Mesodermal cell (in vitro differentiated cells): Measurements from ENCODE around the gene PLEKHH2.

Source experiments
- H3K27ac ChIP-seq: 2 replicates; pipeline ENCODE4 v1.7.0; 2013; ENCODE audit warnings: mild to moderate bottlenecking, low read depth, low read length, moderate library complexity; ENCODE audit not compliant: severe bottlenecking
- H3K36me3 ChIP-seq: 2 replicates; pipeline ENCODE4 v1.7.1; 2013; ENCODE audit warnings: mild to moderate bottlenecking, low read length, moderate library complexity; ENCODE audit not compliant: control insufficient read depth, insufficient read depth
- H3K4me1 ChIP-seq: one replicate; pipeline ENCODE4 v1.7.1; 2013; ENCODE audit warnings: mild to moderate bottlenecking, low read length; ENCODE audit not compliant: insufficient read depth, control insufficient read depth, poor library complexity, severe bottlenecking
- H3K4me3 ChIP-seq: 2 replicates; pipeline ENCODE4 v1.7.0; 2013; ENCODE audit warnings: low read length, control low read depth, mild to moderate bottlenecking; ENCODE audit not compliant: insufficient read depth, poor library complexity, severe bottlenecking; ENCODE audit errors: extremely low read depth
- H3K9me3 ChIP-seq: 2 replicates; pipeline ENCODE4 v1.7.1; 2013; ENCODE audit warnings: mild to moderate bottlenecking, low read length, moderate library complexity; ENCODE audit not compliant: control insufficient read depth
- WGBS, 2 experiments: methylation state at CpG; one replicate each; pipeline ENCODE4 v1.1.5; 2013; ENCODE audit warnings: missing lambda C conversion rate in 2 of 2; ENCODE audit not compliant: insufficient coverage in 2 of 2; 5-methylcytosine and 5-hydroxymethylcytosine counted together

Gene PLEKHH2

DNA sequence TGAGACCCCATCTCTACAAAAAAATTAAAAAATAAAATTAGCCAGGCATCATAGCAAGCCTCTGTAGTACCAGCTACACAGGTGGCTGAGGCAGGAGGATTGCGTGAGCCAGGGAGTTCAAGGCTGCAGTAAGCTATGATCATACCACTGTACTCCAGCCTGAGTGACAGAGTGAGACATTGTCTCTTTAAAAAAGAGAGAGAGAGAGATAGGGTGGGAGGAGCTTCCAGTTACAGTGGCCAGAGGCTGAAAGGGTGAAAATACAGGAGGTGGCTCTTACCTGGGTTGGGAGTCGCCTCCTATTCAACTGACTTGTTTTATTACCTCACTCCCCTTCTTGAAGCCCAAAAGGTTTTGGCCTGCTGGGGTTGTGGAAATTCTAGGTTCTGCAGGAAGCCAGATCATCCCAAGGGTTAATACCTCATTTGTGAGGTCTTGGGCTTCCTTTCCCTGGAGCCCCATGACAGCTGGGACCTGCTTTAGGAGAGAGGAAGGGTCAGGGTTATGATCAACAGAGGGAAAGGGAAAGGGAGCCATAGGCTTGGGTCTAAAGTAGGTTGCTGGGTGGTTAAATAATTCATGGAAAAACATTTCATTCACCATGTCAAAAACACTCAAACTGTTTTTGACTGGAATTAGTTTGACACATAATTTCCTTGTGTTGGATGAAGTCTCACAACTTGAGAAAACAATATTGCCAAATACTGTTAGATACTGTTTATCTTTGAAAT, 154.1 kb downstream of the PLEKHH2 start:
- no peaks in the 10 kb centered on the region for H3K9me3 ChIP-seq
- no peaks in the 10 kb centered on the region for H3K36me3 ChIP-seq
- 100% methylated on average over 1 of the region's 2 CpGs; no CpG with 5 or more reads in 1 of the 2 experiments for whole genome bisulfite sequencing, 2 experiments
- H3K4me1 ChIP-seq, result no peaks in the 10 kb centered on the region
- no peak overlapping the region for H3K4me3 ChIP-seq
- H3K27ac ChIP-seq, result no peak overlapping the region

DNA sequence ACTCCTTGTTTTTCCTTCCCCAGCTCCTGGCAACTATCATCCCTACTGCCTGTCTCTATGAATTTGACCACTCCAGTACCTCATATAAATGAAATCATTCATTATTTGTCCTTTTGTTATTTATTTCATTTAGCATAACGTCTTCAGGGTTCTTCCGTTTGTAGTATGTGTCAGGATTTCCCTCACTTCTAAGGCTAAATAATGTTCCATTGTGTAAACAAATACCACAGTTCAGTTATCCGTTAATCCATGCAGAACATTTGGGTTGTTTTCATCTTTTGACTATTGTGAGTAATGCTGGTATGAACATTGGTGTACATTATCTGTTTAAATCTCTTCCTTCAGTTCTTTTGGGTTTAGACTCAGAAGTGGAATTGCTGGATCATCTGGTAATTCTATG, 155.6 kb downstream of the PLEKHH2 start:
- Histone ChIP-seq H3K4me1 (no peaks in the 10 kb centered on the region), H3K9me3 (no peaks in the 10 kb centered on the region), H3K36me3 (no peaks in the 10 kb centered on the region), H3K27ac (no peak overlapping the region), H3K4me3 (no peak overlapping the region)
- WGBS, 2 experiments, result no CpG with 5 or more reads among the region's 3 CpGs

DNA sequence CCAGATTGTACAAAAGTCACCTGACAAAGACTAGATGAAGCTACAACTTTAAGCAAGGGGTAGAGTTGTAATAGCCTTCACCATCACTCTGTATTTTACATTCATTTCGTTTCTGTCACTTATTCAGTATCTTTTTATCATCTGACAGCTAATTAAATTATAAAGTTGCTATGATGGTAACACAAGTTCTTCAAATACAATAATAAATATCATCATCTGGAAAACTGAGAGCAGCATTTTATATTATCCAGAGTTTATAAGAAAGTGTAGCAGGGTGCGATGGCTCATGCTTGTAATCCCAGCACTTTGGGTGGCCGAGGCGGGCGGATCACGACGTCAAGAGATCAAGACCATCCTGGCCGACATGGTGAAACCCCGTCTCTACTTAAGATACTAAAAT, 157.9 kb downstream of the PLEKHH2 start:
- Histone ChIP-seq H3K36me3 (no peaks in the 10 kb centered on the region), H3K9me3 (no peaks in the 10 kb centered on the region), H3K4me1 (no peaks in the 10 kb centered on the region), H3K4me3 (no peak overlapping the region), H3K27ac (no peak overlapping the region)
- 100% methylated on average over 2 to 3 of the region's 9 CpGs for WGBS, 2 experiments

DNA sequence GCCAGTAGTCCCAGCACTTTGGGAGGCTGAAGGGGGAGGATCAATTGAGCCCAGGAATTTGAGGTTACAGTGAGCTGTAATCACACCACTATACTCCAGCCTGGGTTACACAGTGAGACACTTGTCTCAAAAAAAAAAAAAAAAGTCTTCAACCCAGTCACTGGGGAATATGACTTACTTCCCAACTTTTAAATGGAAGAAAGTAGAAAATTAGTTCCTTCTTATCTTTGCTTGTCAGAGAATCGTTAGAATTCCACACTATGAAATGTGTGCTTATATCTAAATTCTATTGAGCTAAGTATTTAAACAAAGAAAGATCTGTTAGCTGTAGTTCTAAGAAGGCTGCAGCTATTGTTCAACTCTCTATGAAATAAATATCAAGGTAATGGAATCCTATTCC, 159.1 kb downstream of the PLEKHH2 start:
- H3K4me1 ChIP-seq, result no peaks in the 10 kb centered on the region
- no CpG with 5 or more reads among the region's 1 CpG for WGBS, 2 experiments

DNA sequence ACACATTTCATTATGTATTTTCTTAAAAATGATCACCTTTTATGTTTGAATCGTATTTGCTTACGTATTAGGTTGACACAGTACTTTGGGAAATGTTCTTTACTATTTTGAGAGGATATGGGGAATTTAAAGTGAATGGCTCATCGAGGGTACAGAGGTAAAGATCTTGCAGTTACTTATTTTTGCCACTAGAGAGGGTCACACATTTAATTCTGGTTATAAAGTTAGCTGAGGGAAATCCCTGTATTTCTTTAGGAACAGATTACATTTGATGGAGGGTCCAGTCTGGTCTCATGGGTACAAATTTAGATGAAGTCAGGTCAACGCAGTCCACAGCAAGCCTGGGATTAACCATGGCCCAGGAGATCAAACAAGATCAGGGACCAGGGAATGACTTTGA, 161.2 kb downstream of the PLEKHH2 start:
- Histone ChIP-seq H3K4me3 (no peak overlapping the region), H3K36me3 (no peaks in the 10 kb centered on the region), H3K4me1 (no peaks in the 10 kb centered on the region), H3K9me3 (no peaks in the 10 kb centered on the region), H3K27ac (no peak overlapping the region)
- WGBS, 2 experiments, result 51 to 77% methylated on average over 2 to 4 of the region's 4 CpGs

More for the DNA sequence above, 159.1 kb downstream of the PLEKHH2 start:
- H3K36me3 ChIP-seq, result no peaks in the 10 kb centered on the region
- no peaks in the 10 kb centered on the region for H3K9me3 ChIP-seq
- no peak overlapping the region for H3K4me3 ChIP-seq
- H3K27ac ChIP-seq, result no peak overlapping the region

DNA sequence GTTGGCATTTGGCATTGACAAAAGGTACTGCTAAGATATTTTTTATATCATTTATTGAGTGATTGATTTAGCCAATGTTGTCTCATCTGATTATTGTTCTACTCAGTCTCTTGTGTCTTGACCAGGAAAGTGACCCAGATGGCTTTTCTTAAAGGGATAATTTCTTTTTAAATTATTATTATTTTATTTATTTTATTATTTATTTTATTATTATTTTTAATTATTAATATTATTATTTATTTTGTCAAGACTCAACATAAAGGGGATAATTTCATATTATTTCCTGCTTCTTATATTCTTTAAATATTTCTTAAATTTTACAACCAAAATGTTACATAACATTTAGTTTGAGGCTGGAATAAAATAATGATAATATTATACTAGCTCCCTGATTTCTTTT, 163.8 kb downstream of the PLEKHH2 start:
- Histone ChIP-seq H3K4me3 (no peak overlapping the region), H3K9me3 (no peaks in the 10 kb centered on the region), H3K4me1 (no peaks in the 10 kb centered on the region), H3K27ac (no peak overlapping the region), H3K36me3 (no peaks in the 10 kb centered on the region)

DNA sequence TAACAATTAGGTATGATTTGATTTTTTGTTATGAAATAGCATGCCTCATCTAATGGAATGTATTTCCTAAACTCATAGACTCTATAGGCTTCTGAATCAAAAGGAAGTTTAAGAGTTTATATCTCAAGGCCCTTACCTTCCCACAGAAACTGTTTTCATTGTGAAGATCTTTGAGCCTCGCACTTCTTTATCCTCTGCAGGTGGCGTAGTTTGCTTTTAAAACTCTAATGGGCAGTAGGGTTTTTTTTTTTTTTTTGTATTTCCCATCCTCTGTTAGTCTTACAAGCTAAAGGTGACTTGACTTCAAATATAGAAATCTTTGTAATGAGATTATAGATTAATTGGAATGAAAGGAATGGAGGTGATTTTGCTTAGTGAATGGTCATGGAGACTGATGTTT, 165.1 kb downstream of the PLEKHH2 start:
- no peaks in the 10 kb centered on the region for H3K36me3 ChIP-seq
- no peak overlapping the region for H3K4me3 ChIP-seq
- WGBS, 2 experiments, result no CpG with 5 or more reads among the region's 2 CpGs
- H3K4me1 ChIP-seq, result no peaks in the 10 kb centered on the region
- H3K27ac ChIP-seq, result no peak overlapping the region
- no peaks in the 10 kb centered on the region for H3K9me3 ChIP-seq

DNA sequence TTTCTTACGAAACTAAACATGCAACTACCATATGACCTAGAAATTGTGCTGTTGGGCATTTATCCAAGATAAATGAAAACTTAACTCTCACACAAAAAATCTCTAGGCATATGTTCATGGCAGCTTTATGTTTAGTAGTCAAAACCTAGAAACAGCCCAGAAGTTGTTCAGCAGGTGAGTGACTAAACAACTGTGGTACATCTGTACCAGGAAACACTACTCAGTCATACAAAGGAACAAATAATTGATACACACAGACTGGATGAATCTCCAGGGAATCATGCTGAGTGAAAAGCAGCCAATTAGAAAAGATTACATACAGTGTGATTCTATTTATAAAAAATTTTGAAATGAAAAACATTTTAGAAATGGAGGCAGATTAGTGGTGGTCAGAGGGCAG, 166.1 kb downstream of the PLEKHH2 start:
- no peaks in the 10 kb centered on the region for H3K9me3 ChIP-seq
- H3K36me3 ChIP-seq, result no peaks in the 10 kb centered on the region
- H3K4me1 ChIP-seq, result no peaks in the 10 kb centered on the region
- no peak overlapping the region for H3K27ac ChIP-seq
- no CpG with 5 or more reads among the region's 1 CpG for WGBS, 2 experiments
- H3K4me3 ChIP-seq, result no peak overlapping the region

DNA sequence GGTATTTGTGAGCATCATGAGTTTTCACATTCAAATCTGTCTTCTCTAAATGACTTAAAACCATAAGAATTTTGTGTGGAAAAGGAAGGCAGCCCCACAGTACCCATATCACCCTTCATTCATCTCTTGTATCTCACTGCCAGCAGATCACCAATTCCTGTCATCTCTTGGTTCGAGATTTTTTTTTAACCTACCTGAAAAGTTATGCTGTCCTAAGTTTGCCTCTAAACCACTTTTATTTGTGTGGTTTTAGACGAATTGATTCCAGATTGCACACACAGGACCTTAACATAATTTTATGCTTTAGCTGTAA, 169.6 kb downstream of the PLEKHH2 start:
- no peaks in the 10 kb centered on the region for H3K4me1 ChIP-seq
- 100% methylated on average over 1 of the region's 2 CpGs; no CpG with 5 or more reads in 1 of the 2 experiments for WGBS, 2 experiments
- H3K9me3 ChIP-seq, result no peaks in the 10 kb centered on the region
- no peaks in the 10 kb centered on the region for H3K36me3 ChIP-seq
- H3K27ac ChIP-seq, result no peak overlapping the region
- no peak overlapping the region for H3K4me3 ChIP-seq

DNA sequence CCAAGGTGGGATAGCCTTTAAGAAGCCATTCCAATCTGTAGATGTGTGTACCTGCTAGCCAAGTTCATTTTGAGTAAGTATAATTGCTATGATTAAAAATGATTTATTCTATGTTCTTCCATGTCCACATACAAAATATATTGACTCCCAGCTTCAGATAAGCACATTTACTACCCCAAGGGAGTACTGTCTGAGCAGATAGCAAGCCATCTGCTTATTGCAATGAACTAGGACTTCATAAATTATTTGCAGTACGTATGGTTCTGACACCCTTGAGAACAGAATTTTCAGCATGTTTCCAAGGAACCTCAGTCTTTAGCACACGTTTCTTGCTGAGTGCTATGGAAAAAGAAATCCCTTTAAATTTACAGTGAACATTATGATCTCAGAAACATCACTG, 173.4 kb downstream of the PLEKHH2 start:
- 90 to 100% methylated on average over 1 to 2 of the region's 2 CpGs for WGBS, 2 experiments
- no peaks in the 10 kb centered on the region for H3K36me3 ChIP-seq
- H3K4me1 ChIP-seq, result no peaks in the 10 kb centered on the region
- H3K9me3 ChIP-seq, result no peaks in the 10 kb centered on the region
- no peak overlapping the region for H3K4me3 ChIP-seq
- no peak overlapping the region for H3K27ac ChIP-seq

DNA sequence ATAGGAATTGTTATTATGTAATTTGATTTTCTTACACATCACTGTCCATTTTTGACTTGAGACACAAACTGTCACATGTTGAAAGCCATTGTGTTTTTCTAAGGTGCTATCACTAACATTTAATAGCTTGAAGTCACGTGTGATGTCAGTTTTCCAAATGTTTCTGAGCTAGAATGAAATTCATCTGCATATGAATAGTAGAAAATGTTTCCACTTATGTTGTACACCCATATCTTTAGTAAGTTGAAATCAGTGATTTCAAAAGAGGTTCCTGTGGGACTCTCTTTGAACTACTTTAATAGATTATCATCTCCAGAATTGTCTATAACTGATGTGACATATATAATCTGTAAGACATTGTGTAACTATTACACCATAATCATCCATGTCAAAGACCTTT, 173.8 kb downstream of the PLEKHH2 start:
- Histone ChIP-seq H3K9me3 (no peaks in the 10 kb centered on the region), H3K4me3 (no peak overlapping the region), H3K4me1 (no peaks in the 10 kb centered on the region), H3K27ac (no peak overlapping the region), H3K36me3 (no peaks in the 10 kb centered on the region)
- no CpG with 5 or more reads among the region's 1 CpG for WGBS, 2 experiments
